ENCODE measurements around the gene SEMA3A. TPM values are rescaled to one million over a fixed set of nuclear protein-coding genes. Genes with fewer than 3 reads are reported as not detected.

SEMA3A gene
- total RNA-seq, 1 donor from 2014 or later, result 1.9 TPM

DNA sequence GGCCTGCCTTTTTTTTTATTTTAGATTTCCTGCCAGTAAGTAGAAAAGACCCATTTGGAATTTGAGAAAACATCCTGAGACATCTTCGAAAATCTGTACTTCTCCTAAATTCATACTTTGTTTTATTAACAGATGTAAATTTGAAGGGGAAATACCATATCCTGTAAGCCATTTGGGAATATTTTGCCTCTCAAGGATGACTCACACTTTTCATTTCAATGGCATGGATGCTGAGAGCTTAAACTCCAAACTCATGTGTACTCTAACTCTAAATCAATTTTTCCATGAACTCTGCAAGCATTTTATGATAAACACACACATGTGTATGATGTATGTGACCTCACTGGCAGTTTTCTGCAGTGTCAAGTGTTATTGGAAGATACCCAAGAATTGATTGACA, 89.0 kb downstream of the SEMA3A start:
- intact Hi-C loops (cut with micrococcal nuclease), result no loop called here
- Histone ChIP-seq H3K27ac (replicated peaks) (no peak overlapping the region), H3K36me3 (no peaks in the 10 kb centered on the region), H3K4me1 (no peaks in the 10 kb centered on the region), H3K4me3 (no peak overlapping the region), H3K27me3 (ENCODE audit: low read depth) (no peaks in the 10 kb centered on the region), H3K9me3 (replicated peaks) (no peaks in the 10 kb centered on the region)
- TF ChIP-seq, protein P1, sequence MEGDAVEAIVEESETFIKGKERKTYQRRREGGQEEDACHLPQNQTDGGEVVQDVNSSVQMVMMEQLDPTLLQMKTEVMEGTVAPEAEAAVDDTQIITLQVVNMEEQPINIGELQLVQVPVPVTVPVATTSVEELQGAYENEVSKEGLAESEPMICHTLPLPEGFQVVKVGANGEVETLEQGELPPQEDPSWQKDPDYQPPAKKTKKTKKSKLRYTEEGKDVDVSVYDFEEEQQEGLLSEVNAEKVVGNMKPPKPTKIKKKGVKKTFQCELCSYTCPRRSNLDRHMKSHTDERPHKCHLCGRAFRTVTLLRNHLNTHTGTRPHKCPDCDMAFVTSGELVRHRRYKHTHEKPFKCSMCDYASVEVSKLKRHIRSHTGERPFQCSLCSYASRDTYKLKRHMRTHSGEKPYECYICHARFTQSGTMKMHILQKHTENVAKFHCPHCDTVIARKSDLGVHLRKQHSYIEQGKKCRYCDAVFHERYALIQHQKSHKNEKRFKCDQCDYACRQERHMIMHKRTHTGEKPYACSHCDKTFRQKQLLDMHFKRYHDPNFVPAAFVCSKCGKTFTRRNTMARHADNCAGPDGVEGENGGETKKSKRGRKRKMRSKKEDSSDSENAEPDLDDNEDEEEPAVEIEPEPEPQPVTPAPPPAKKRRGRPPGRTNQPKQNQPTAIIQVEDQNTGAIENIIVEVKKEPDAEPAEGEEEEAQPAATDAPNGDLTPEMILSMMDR (IDR thresholded peaks at IDR 0.05; ENCODE audit: borderline replicate concordance), result no peak
- no peak for DNase-seq

DNA sequence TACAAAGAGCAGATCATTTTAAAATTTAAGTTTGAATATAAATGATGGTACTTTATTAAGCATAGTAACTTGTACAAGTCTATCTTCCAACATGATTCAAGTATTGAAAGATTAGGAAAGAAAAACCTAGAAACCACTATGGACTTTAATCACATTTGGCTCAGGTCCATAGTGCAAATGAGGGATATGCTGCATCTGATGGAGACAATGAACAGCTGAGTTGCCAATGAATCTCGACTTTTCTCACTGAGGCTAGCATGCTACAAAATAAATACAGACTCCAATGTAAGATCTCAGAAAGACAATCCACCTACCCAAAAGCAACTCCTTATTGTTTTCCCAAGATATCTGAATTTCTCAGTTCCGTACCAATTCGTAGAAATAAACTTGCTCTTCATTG, 89.8 kb downstream of the SEMA3A start:
- DNase-seq, result no peak
- H3K9me3 ChIP-seq (replicated peaks), result no peaks in the 10 kb centered on the region
- H3K27ac ChIP-seq (replicated peaks), result no peak overlapping the region
- H3K4me1 ChIP-seq, result no peaks in the 10 kb centered on the region
- H3K36me3 ChIP-seq, result no peaks in the 10 kb centered on the region
- intact Hi-C loops (cut with micrococcal nuclease), result no loop called here
- TF ChIP-seq, protein P1 (IDR thresholded peaks at IDR 0.05; ENCODE audit: borderline replicate concordance), result no peak
- no peak overlapping the region for H3K4me3 ChIP-seq
- H3K27me3 ChIP-seq (ENCODE audit: low read depth), result no peaks in the 10 kb centered on the region

DNA sequence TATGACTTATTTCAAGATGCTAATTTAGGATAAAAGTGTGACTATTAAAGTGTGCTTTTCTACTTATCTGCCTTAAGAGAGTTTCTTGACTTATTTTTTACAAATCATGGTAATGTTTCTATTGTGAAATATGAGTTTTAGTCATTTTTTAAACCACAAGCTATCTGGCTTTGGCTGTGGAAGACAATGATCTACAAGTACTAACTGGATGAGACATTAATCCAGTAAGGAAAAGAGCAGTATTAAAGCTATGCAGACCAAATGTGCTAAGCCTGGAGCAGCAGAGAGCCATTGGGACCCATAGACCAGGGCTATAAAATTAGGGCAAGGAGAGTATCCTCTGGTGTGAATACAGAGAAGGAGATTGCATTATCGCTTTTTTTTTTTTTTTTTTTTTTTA, 92.4 kb downstream of the SEMA3A start:
- TF ChIP-seq, protein P1 (IDR thresholded peaks at IDR 0.05; ENCODE audit: borderline replicate concordance), result no peak
- Histone ChIP-seq H3K4me1 (no peaks in the 10 kb centered on the region), H3K27me3 (ENCODE audit: low read depth) (no peaks in the 10 kb centered on the region), H3K36me3 (no peaks in the 10 kb centered on the region), H3K9me3 (replicated peaks) (no peaks in the 10 kb centered on the region), H3K27ac (replicated peaks) (no peak overlapping the region), H3K4me3 (no peak overlapping the region)
- intact Hi-C loops (cut with micrococcal nuclease), result no loop called here
- no peak for DNase-seq

DNA sequence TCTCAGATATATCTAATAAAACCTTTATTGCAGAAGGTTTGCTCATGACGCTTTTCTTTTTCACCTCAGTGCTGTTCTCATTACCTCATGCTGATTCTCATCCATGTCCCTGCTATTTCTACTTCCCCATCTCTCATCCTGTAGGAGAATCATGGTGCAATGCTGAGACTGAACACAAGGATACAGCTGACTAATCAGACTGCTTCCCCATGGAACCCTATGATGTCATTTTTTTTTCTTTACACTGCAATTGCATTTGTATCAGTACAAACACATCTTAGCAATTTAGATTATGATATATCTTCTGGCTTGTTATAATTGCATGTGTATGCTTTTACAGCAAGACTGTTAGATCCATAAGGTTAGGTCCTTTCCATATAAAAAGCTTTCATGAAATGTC, 93.7 kb downstream of the SEMA3A start:
- Histone ChIP-seq H3K9me3 (replicated peaks) (no peaks in the 10 kb centered on the region), H3K27ac (replicated peaks) (no peak overlapping the region), H3K27me3 (ENCODE audit: low read depth) (no peaks in the 10 kb centered on the region), H3K4me3 (no peak overlapping the region), H3K4me1 (no peaks in the 10 kb centered on the region), H3K36me3 (no peaks in the 10 kb centered on the region)
- TF ChIP-seq, protein P1 (IDR thresholded peaks at IDR 0.05; ENCODE audit: borderline replicate concordance), result no peak
- intact Hi-C loops (cut with micrococcal nuclease), result no loop called here
- no peak for DNase-seq

DNA sequence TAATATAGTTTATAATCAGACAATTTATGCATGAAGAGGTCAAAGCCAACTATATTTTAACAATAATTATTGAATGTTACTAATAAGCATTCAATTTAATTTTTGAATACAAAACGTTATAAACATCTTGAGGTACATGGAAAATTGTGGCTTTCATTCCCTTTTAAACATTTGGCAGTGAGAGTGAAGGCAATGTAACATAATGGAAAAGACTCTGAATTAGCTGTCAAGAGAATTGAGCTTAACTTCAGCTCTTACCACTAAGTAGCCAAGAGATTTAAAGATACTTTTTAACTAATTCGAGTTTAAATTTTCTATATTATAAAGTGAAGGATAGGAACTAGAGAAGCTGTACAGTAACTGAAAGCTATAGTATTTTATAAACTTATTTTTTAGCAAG, 98.6 kb downstream of the SEMA3A start:
- TF ChIP-seq, protein P1 (IDR thresholded peaks at IDR 0.05; ENCODE audit: borderline replicate concordance), result no peak
- Histone ChIP-seq H3K4me3 (no peak overlapping the region), H3K27ac (replicated peaks) (no peak overlapping the region), H3K36me3 (no peaks in the 10 kb centered on the region), H3K9me3 (replicated peaks) (no peaks in the 10 kb centered on the region), H3K27me3 (ENCODE audit: low read depth) (no peaks in the 10 kb centered on the region), H3K4me1 (peaks cover 17% of the 10 kb centered on the region)
- intact Hi-C loops (cut with micrococcal nuclease), result no loop called here
- DNase-seq, result no peak

DNA sequence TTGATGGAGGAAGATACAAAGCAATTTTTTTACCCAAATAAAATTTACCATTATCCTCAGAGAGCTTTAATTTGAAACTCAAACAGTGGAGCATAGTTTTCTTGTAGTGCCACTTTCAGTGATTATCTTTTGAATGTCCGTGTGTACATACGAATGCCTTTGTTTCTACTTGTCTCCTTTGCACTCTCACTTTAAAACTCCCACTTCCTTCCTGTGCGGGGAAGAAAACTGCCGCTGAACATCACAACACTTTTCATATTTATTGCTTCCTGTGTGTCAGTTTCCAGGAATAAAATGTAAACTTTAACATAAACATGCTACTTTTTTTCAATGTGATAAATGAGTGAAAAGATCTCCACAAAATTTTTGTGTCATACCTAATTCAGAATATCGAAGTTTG, 102.4 kb downstream of the SEMA3A start:
- Histone ChIP-seq H3K4me3 (peak overlapping the region; percentile 30), H3K9me3 (replicated peaks) (no peaks in the 10 kb centered on the region), H3K27ac (replicated peaks) (no peak overlapping the region), H3K4me1 (peaks cover 17% of the 10 kb centered on the region), H3K27me3 (ENCODE audit: low read depth) (no peaks in the 10 kb centered on the region), H3K36me3 (no peaks in the 10 kb centered on the region)
- intact Hi-C loops (cut with micrococcal nuclease), result no loop called here
- TF ChIP-seq, protein P1 (IDR thresholded peaks at IDR 0.05; ENCODE audit: borderline replicate concordance), result no peak
- DNase-seq, result no peak

All from left ventricle myocardium inferior (tissue), 1 donor.